Measurements from ENCODE around the gene MYRFL. TPM values are rescaled to one million over a fixed set of nuclear protein-coding genes. Genes with fewer than 3 reads are reported as not detected.

Gene MYRFL
- polyA plus RNA-seq, 1 donor from 2014 or later = not detected

GRCh38 chr12:69994724-69995173 lies 169.7 kb downstream of the MYRFL start:
- no peaks in the 10 kb centered on the region for H4K20me1 ChIP-seq (ENCODE audit: insufficient read depth)
- no peak overlapping the region for H3K4me2 ChIP-seq (ENCODE audit: low read length)
- H3K9me2 ChIP-seq (ENCODE audit: insufficient read depth, low read length) = no peaks in the 10 kb centered on the region
- TF ChIP-seq POLR2AphosphoS5 (IDR thresholded peaks at IDR 0.05) = no peak
- no peak for TF ChIP-seq REST (IDR thresholded peaks at IDR 0.05; ENCODE audit: borderline replicate concordance)
- no peak for TF ChIP-seq EZH2 (IDR thresholded peaks at IDR 0.05; ENCODE audit: borderline replicate concordance, insufficient read depth, low read length, poor library complexity, severe bottlenecking)
- TF ChIP-seq RAD21 (conservative IDR thresholded peaks at IDR 0.05) = no peak
- TF ChIP-seq EP300 (conservative IDR thresholded peaks at IDR 0.05; ENCODE audit: poor library complexity, severe bottlenecking) = no peak
- TF ChIP-seq MXI1 (conservative IDR thresholded peaks at IDR 0.05; ENCODE audit: poor library complexity, severe bottlenecking) = no peak
- TF ChIP-seq SMC3 (conservative IDR thresholded peaks at IDR 0.05; ENCODE audit: poor library complexity) = no peak
- TF ChIP-seq TAF1 (IDR thresholded peaks at IDR 0.05; ENCODE audit: low read depth) = no peak
- no peak for TF ChIP-seq CTCF (IDR thresholded peaks at IDR 0.05; ENCODE audit: poor library complexity, severe bottlenecking)
- no peak overlapping the region for H3K27ac ChIP-seq (ENCODE audit: low read length)
- H3K9ac ChIP-seq (ENCODE audit: low read length) = no peak overlapping the region
- no peak overlapping the region for H2AFZ ChIP-seq (ENCODE audit: low read depth, low read length)
- no peaks in the 10 kb centered on the region for H3K79me2 ChIP-seq (replicated peaks; ENCODE audit: insufficient read depth, low read length)
- H3K36me3 ChIP-seq (ENCODE audit: insufficient read depth, low read length) = no peaks in the 10 kb centered on the region
- no peak overlapping the region for H3K4me3 ChIP-seq (ENCODE audit: low read length)
- no peaks in the 10 kb centered on the region for H3K27me3 ChIP-seq (ENCODE audit: insufficient read depth, low read depth, low read length)
- no peaks in the 10 kb centered on the region for H3F3A ChIP-seq (ENCODE audit: insufficient read depth, low read length, poor library complexity, severe bottlenecking)
- no peaks in the 10 kb centered on the region for H3K9me3 ChIP-seq (ENCODE audit: low read length)

DNA sequence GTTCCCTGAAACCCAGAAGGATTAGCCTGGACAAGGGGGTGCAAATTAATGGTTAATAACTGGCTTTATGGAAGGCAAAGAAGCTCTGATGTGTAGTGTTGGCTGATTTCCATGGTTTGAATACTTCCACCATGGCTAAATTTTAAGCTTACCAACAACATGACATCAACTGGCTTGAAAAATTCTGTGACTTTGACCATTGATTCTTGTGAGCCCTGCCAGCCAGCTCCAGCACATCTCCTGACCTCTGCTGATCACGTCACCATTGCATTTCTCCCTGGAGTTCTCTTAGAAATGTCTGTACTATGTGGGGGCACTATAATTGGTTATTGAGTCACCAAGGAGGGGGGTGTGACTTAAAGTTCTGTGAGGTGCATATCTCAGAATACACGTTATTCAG lies 171.2 kb downstream of the MYRFL start:
- no peaks in the 10 kb centered on the region for H3K27me3 ChIP-seq (ENCODE audit: insufficient read depth, low read depth, low read length)
- H3K27ac ChIP-seq (ENCODE audit: low read length) = no peak overlapping the region
- H3K9ac ChIP-seq (ENCODE audit: low read length) = no peak overlapping the region
- no peaks in the 10 kb centered on the region for H4K20me1 ChIP-seq (ENCODE audit: insufficient read depth)
- H3F3A ChIP-seq (ENCODE audit: insufficient read depth, low read length, poor library complexity, severe bottlenecking) = no peaks in the 10 kb centered on the region
- no peaks in the 10 kb centered on the region for H3K79me2 ChIP-seq (replicated peaks; ENCODE audit: insufficient read depth, low read length)
- H3K36me3 ChIP-seq (ENCODE audit: insufficient read depth, low read length) = no peaks in the 10 kb centered on the region
- H3K4me3 ChIP-seq (ENCODE audit: low read length) = no peak overlapping the region
- H3K9me3 ChIP-seq (ENCODE audit: low read length) = no peaks in the 10 kb centered on the region
- TF ChIP-seq SMC3 (conservative IDR thresholded peaks at IDR 0.05; ENCODE audit: poor library complexity) = no peak
- no peak for TF ChIP-seq EZH2 (IDR thresholded peaks at IDR 0.05; ENCODE audit: borderline replicate concordance, insufficient read depth, low read length, poor library complexity, severe bottlenecking)
- TF ChIP-seq MXI1 (conservative IDR thresholded peaks at IDR 0.05; ENCODE audit: poor library complexity, severe bottlenecking) = no peak
- TF ChIP-seq REST (IDR thresholded peaks at IDR 0.05; ENCODE audit: borderline replicate concordance) = no peak
- no peak for TF ChIP-seq EP300 (conservative IDR thresholded peaks at IDR 0.05; ENCODE audit: poor library complexity, severe bottlenecking)
- TF ChIP-seq RAD21 (conservative IDR thresholded peaks at IDR 0.05) = no peak
- TF ChIP-seq POLR2AphosphoS5 (IDR thresholded peaks at IDR 0.05) = no peak
- TF ChIP-seq TAF1 (IDR thresholded peaks at IDR 0.05; ENCODE audit: low read depth) = no peak
- TF ChIP-seq CTCF (IDR thresholded peaks at IDR 0.05; ENCODE audit: poor library complexity, severe bottlenecking) = no peak
- H3K9me2 ChIP-seq (ENCODE audit: insufficient read depth, low read length) = no peaks in the 10 kb centered on the region
- no peak overlapping the region for H2AFZ ChIP-seq (ENCODE audit: low read depth, low read length)
- no peak overlapping the region for H3K4me2 ChIP-seq (ENCODE audit: low read length)
